WTC11 (cell line): ENCODE measurements around the gene CREB3L4. TPM values are rescaled to one million over a fixed set of nuclear protein-coding genes. Genes with fewer than 3 reads are reported as not detected.

Experiments used
- ATAC-seq: fragments of 200-7000 bp; cut with Tn5 transposase; 2 replicates; pipeline ENCODE4 v1.10.0; 2021; ENCODE audit warnings: mild to moderate bottlenecking, moderate library complexity
- CTCF ChIA-PET: fragments of 300-600 bp; sonication (Branson Sonifier 250); formaldehyde crosslinking; loops from one replicate; lab custom pipeline; 2021; ENCODE audit warnings: antibody characterized with exemption; lab: Charles Lee
- POLR2A ChIA-PET: fragments of 350-600 bp; sonication (Branson Sonifier 250); formaldehyde crosslinking; loops from one replicate; lab custom pipeline; 2021; ENCODE audit warnings: antibody characterized with exemption; lab: Charles Lee
- DNase-seq: peaks from one replicate; pipeline ENCODE4 v3.0.0; 2021; ENCODE audit warnings: low spot score
- H3K27ac Mint-ChIP-seq: 2 replicates; pipeline ENCODE4 v1.8.0; 2021; ENCODE audit warnings: mixed read lengths
- H3K27me3 Mint-ChIP-seq: 2 replicates; pipeline ENCODE4 v1.8.0; 2021; ENCODE audit warnings: low read depth, mild to moderate bottlenecking, moderate library complexity, mixed read lengths
- H3K36me3 Mint-ChIP-seq: 2 replicates; pipeline ENCODE4 v1.8.0; 2021; ENCODE audit warnings: mixed read lengths
- H3K4me1 Mint-ChIP-seq: 2 replicates; pipeline ENCODE4 v1.8.0; 2022; ENCODE audit warnings: mixed read lengths
- H3K4me3 Mint-ChIP-seq: 2 replicates; pipeline ENCODE4 v1.8.0; 2021; ENCODE audit warnings: mild to moderate bottlenecking, moderate library complexity, mixed read lengths
- H3K9me3 Mint-ChIP-seq: 2 replicates; pipeline ENCODE4 v1.8.0; 2021; ENCODE audit warnings: mixed read lengths
- AFF4 ChIP-seq: sonication (generic); formaldehyde crosslinking; IDR thresholded peaks from 2 replicates; pipeline ENCODE4 v1.8.1; 2023; ENCODE audit warnings: mild to moderate bottlenecking, missing genetic modification reagents, borderline replicate concordance
- CBFB ChIP-seq: sonication (generic); formaldehyde crosslinking; IDR thresholded peaks from 2 replicates; pipeline ENCODE4 v1.8.1; 2022; ENCODE audit warnings: mild to moderate bottlenecking, low read depth, missing genetic modification reagents
- ESRRA ChIP-seq: sonication (generic); formaldehyde crosslinking; IDR thresholded peaks from 2 replicates; pipeline ENCODE4 v1.8.1; 2022; ENCODE audit warnings: mild to moderate bottlenecking, missing genetic modification reagents, borderline replicate concordance
- ETV6 ChIP-seq: sonication (generic); formaldehyde crosslinking; IDR thresholded peaks from 2 replicates; pipeline ENCODE4 v1.8.1; 2022; ENCODE audit warnings: mild to moderate bottlenecking, missing genetic modification reagents
- NFATC4 ChIP-seq: fragments of 250-450 bp; sonication (Bioruptor Pico); IDR thresholded peaks from 2 replicates; pipeline ENCODE4 v1.9.0; 2021; ENCODE audit warnings: mild to moderate bottlenecking
- PRDM15 ChIP-seq: sonication (generic); formaldehyde crosslinking; IDR thresholded peaks from 2 replicates; pipeline ENCODE4 v1.8.0; 2022; ENCODE audit warnings: missing genetic modification reagents
- PRRX2 ChIP-seq: fragments of 250-450 bp; sonication (Bioruptor Pico); IDR thresholded peaks from 2 replicates; pipeline ENCODE4 v1.8.0; 2021; ENCODE audit warnings: mild to moderate bottlenecking
- STAT6 ChIP-seq: sonication (generic); formaldehyde crosslinking; conservative IDR thresholded peaks from 2 replicates; pipeline ENCODE4 v1.8.1; 2023; ENCODE audit warnings: mild to moderate bottlenecking, low read depth, missing genetic modification reagents, moderate library complexity
- ZBTB21 ChIP-seq: sonication (generic); formaldehyde crosslinking; IDR thresholded peaks from 2 replicates; pipeline ENCODE4 v1.8.1; 2023; ENCODE audit warnings: mild to moderate bottlenecking, missing genetic modification reagents, borderline replicate concordance
- ZNF121 ChIP-seq: sonication (generic); formaldehyde crosslinking; IDR thresholded peaks from 2 replicates; pipeline ENCODE4 v1.8.0; 2023; ENCODE audit warnings: missing genetic modification reagents
- microRNA-seq: library from miRNA; unstranded; fragments of <30 nt; microRNA quantifications from one replicate; pipeline ENCODE4 v1.2.0, GENCODE V29; 2022; ENCODE audit warnings: borderline number of aligned reads
- total RNA-seq: library from RNA; stranded (reverse); gene quantifications from 3 replicates; pipeline ENCODE4 v1.2.3, GENCODE V29; 2021
- TF ChIP-seq, protein P1 (sequence below): sonication (generic); formaldehyde crosslinking; IDR thresholded peaks from 2 replicates; pipeline ENCODE4 v1.8.1; 2022; ENCODE audit warnings: missing genetic modification reagents, borderline replicate concordance
- TF ChIP-seq, protein P2 (sequence below): sonication (generic); formaldehyde crosslinking; IDR thresholded peaks from 2 replicates; pipeline ENCODE4 v1.8.0; 2022; ENCODE audit warnings: mild to moderate bottlenecking, missing genetic modification reagents

Gene CREB3L4
- total RNA-seq, 1 experiment from 2014 or later, result 33.1 TPM

DNA sequence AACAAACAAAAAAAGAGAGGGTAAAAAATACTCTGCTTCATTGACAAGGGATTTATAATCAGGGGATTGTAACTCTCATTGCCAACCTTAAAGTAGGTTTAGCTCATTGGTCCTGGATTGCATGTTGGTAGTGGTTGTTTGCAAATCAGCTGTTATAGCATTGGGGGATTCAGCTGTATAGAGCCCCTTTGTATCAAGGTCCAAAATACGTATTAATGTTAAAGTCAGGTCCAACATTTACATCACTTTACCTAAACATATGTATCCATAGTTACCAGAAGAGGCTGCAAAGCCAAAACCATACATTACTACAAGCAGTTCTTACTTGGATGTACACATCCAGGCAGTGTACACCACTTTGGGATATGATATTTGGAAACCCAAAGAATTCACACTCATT lies 52.2 kb downstream of the CREB3L4 start:
- ChIA-PET CTCF (no interaction called here), POLR2A (no interaction called here)
- H3K36me3 Mint-ChIP-seq, result no peaks in the 10 kb centered on the region
- no peak overlapping the region for H3K4me3 Mint-ChIP-seq
- no peaks in the 10 kb centered on the region; the same call in 1 of the 2 replicates for H3K27me3 Mint-ChIP-seq
- no peaks in the 10 kb centered on the region for H3K9me3 Mint-ChIP-seq
- TF ChIP-seq, protein P1, sequence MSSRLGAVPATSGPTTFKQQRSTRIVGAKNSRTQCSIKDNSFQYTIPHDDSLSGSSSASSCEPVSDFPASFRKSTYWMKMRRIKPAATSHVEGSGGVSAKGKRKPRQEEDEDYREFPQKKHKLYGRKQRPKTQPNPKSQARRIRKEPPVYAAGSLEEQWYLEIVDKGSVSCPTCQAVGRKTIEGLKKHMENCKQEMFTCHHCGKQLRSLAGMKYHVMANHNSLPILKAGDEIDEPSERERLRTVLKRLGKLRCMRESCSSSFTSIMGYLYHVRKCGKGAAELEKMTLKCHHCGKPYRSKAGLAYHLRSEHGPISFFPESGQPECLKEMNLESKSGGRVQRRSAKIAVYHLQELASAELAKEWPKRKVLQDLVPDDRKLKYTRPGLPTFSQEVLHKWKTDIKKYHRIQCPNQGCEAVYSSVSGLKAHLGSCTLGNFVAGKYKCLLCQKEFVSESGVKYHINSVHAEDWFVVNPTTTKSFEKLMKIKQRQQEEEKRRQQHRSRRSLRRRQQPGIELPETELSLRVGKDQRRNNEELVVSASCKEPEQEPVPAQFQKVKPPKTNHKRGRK (CRISPR knock-in tag), result no peak
- TF ChIP-seq CBFB (CRISPR knock-in tag) (no peak), ESRRA (CRISPR knock-in tag) (no peak), STAT6 (CRISPR knock-in tag) (no peak), PRRX2 (no peak), ZNF121 (CRISPR knock-in tag) (no peak), ZBTB21 (CRISPR knock-in tag) (no peak), ETV6 (CRISPR knock-in tag) (no peak), PRDM15 (CRISPR knock-in tag) (no peak), NFATC4 (CRISPR knock-in tag) (no peak), AFF4 (CRISPR knock-in tag) (no peak)
- TF ChIP-seq, protein P2, sequence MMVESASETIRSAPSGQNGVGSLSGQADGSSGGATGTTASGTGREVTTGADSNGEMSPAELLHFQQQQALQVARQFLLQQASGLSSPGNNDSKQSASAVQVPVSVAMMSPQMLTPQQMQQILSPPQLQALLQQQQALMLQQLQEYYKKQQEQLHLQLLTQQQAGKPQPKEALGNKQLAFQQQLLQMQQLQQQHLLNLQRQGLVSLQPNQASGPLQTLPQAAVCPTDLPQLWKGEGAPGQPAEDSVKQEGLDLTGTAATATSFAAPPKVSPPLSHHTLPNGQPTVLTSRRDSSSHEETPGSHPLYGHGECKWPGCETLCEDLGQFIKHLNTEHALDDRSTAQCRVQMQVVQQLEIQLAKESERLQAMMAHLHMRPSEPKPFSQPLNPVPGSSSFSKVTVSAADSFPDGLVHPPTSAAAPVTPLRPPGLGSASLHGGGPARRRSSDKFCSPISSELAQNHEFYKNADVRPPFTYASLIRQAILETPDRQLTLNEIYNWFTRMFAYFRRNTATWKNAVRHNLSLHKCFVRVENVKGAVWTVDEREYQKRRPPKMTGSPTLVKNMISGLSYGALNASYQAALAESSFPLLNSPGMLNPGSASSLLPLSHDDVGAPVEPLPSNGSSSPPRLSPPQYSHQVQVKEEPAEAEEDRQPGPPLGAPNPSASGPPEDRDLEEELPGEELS (CRISPR knock-in tag), result no peak
- H3K4me1 Mint-ChIP-seq, result no peaks in the 10 kb centered on the region
- no peak overlapping the region for H3K27ac Mint-ChIP-seq
- ATAC-seq, result no peak
- DNase-seq, result no peak

Small RNA genes within 50 kb of the gene (microRNA-seq; reads per million reads assigned to microRNA genes)
- 1.4 reads per million for gene MIR6737

Other genes starting within 250 kb of the CREB3L4 start
- 66.8 to 71.3 TPM (median 70.5 TPM) in 3 replicates for gene INTS3, start 239.9 kb upstream of the CREB3L4 start, total RNA-seq
- 36.3 to 38.9 TPM (median 36.9 TPM) in 3 replicates for gene SLC27A3, start 192.5 kb upstream of the CREB3L4 start, total RNA-seq
- 42.1 to 46.9 TPM (median 44.5 TPM) in 3 replicates for gene GATAD2B, start 44.9 kb upstream of the CREB3L4 start, total RNA-seq
- gene DENND4B, start 21.2 kb upstream of the CREB3L4 start, total RNA-seq, result 88.9 to 93.9 TPM (median 93.1 TPM) in 3 replicates
- gene CRTC2, start 9.3 kb upstream of the CREB3L4 start, total RNA-seq, result 34.7 to 43.7 TPM (median 38.1 TPM) in 3 replicates
- 185 to 204 TPM (median 193 TPM) in 3 replicates for gene SLC39A1, start 4.4 kb upstream of the CREB3L4 start, total RNA-seq
- 88.8 to 90.6 TPM (median 90.3 TPM) in 3 replicates for gene JTB, start 9.8 kb downstream of the CREB3L4 start, total RNA-seq
- 117 to 126 TPM (median 119 TPM) in 3 replicates for gene RAB13, start 18.4 kb downstream of the CREB3L4 start, total RNA-seq
- 2,141 to 2,438 TPM (median 2,292 TPM) in 3 replicates for gene RPS27, start 22.9 kb downstream of the CREB3L4 start, total RNA-seq
- 0.02 to 0.09 TPM in 2 of 3 replicates, not detected in the other for gene NUP210L, start 187.2 kb downstream of the CREB3L4 start, total RNA-seq
- gene TPM3, start 224.2 kb downstream of the CREB3L4 start, total RNA-seq, result 496 to 614 TPM (median 504 TPM) in 3 replicates
- not detected in 3 replicates for gene CFAP141, start 238.4 kb downstream of the CREB3L4 start, total RNA-seq